Measurements from ENCODE around the gene FSTL4. TPM values are rescaled to one million over a fixed set of nuclear protein-coding genes. Genes with fewer than 3 reads are reported as not detected.
"Not testable (repeated sequence)": the region's sequence is repeated elsewhere in the genome, so short reads cannot be mapped to it uniquely, and the experiment has no call there.

The FSTL4 gene
- total RNA-seq, 1 donor from 2014 or later: 0.21 TPM

DNA sequence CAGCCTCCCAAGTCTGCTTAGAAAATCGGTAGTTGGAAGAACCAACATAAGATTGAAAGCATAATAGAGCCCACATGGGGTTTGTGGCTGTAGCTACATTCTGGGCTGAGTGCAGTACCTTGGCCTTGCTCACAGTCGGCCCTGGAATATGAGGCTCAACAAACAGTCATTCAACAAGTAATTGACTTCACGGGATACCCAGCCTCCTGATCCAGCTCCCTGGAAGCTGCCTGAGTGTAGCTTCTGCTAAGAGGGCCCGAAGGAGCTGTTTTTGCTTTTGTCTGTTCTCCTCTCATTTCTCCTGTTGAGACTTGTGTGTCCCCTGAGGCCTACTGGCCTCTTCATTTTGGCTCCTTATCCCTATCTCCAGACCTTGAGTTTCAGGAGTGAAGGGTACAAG is 389.8 kb downstream of the FSTL4 start:
- TF ChIP-seq, protein P1, sequence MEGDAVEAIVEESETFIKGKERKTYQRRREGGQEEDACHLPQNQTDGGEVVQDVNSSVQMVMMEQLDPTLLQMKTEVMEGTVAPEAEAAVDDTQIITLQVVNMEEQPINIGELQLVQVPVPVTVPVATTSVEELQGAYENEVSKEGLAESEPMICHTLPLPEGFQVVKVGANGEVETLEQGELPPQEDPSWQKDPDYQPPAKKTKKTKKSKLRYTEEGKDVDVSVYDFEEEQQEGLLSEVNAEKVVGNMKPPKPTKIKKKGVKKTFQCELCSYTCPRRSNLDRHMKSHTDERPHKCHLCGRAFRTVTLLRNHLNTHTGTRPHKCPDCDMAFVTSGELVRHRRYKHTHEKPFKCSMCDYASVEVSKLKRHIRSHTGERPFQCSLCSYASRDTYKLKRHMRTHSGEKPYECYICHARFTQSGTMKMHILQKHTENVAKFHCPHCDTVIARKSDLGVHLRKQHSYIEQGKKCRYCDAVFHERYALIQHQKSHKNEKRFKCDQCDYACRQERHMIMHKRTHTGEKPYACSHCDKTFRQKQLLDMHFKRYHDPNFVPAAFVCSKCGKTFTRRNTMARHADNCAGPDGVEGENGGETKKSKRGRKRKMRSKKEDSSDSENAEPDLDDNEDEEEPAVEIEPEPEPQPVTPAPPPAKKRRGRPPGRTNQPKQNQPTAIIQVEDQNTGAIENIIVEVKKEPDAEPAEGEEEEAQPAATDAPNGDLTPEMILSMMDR (IDR thresholded peaks at IDR 0.05; ENCODE audit: unreplicated experiment): no peak
- H3K27ac Mint-ChIP-seq (ENCODE audit: unreplicated experiment): no peak overlapping the region
- no peak for DNase-seq (ENCODE audit: low spot score)
- H3K27me3 Mint-ChIP-seq (ENCODE audit: unreplicated experiment): no peaks in the 10 kb centered on the region
- H3K9me3 Mint-ChIP-seq (ENCODE audit: unreplicated experiment): no peaks in the 10 kb centered on the region
- no peaks in the 10 kb centered on the region for H3K36me3 Mint-ChIP-seq (ENCODE audit: low read depth, unreplicated experiment)
- H3K4me1 Mint-ChIP-seq (ENCODE audit: unreplicated experiment): peaks cover 15% of the 10 kb centered on the region
- H3K4me3 Mint-ChIP-seq (ENCODE audit: unreplicated experiment): no peak overlapping the region

DNA sequence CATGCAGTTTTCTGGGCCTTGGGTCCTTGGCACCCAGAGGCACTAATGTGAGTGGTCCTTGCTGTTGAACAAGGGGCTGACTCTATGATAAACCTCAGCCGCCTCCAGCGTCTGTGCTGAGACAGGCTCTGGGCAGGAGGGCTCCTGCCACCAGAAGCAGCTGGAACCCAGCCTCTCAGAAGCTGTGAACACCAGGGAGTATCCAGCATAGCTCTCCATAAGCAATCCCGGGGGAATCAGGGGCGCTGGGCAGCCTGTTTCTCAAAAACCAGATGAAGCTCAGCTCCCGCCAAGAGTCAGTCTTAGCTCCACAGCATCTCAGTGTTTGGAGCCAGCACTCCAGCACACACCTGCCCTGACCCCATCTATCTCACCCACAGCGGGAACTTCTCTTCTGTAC is 390.3 kb downstream of the FSTL4 start:
- H3K27me3 Mint-ChIP-seq (ENCODE audit: unreplicated experiment): no peaks in the 10 kb centered on the region
- no peak overlapping the region for H3K4me3 Mint-ChIP-seq (ENCODE audit: unreplicated experiment)
- no peaks in the 10 kb centered on the region for H3K9me3 Mint-ChIP-seq (ENCODE audit: unreplicated experiment)
- peaks cover 15% of the 10 kb centered on the region for H3K4me1 Mint-ChIP-seq (ENCODE audit: unreplicated experiment)
- no peak overlapping the region for H3K27ac Mint-ChIP-seq (ENCODE audit: unreplicated experiment)
- TF ChIP-seq, protein P1 (IDR thresholded peaks at IDR 0.05; ENCODE audit: unreplicated experiment): no peak
- no peak for DNase-seq (ENCODE audit: low spot score)
- H3K36me3 Mint-ChIP-seq (ENCODE audit: low read depth, unreplicated experiment): no peaks in the 10 kb centered on the region

DNA sequence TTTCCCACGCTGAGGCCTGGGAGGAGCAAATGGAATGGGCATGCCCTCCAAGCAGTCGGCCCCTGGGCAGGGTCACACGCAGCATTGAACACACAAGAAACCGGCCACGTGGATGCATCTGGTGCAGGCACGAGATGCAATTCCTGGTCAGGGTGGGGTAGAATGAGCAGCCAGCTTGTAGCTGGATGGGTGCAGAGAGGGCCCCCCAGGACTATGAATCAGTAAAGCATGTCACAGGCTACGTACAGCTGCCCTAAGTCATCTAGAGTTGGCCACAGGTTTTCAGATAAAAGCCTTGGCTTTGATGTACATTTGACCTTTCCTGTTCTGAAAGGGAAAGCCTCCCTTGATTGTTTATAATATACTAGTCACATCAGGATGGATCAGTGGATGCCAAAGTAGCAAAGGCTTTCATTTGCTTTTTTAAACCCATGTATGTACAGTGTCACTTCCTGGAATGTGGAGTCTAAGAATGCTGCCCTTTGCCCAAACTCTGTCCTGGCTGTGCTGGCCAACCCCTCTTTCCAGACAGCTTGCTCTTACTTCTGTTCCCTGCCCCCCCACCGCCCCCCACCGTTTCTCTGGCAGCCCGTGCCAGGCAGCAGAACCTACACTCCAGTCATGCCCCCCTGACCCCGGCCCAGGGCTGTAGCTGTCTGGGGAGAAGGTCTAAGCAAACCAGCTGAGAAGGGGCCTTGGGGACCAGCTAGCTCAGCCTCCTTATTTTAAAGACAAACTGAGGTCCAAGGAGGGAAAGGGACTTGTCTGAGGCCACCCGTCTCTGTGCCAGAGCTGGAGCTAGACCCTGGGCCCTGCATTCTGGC is 391.3 kb downstream of the FSTL4 start:
- no peaks in the 10 kb centered on the region for H3K27me3 Mint-ChIP-seq (ENCODE audit: unreplicated experiment)
- DNase-seq (ENCODE audit: low spot score): no peak
- H3K4me1 Mint-ChIP-seq (ENCODE audit: unreplicated experiment): peaks cover 15% of the 10 kb centered on the region
- H3K4me3 Mint-ChIP-seq (ENCODE audit: unreplicated experiment): no peak overlapping the region
- no peaks in the 10 kb centered on the region for H3K36me3 Mint-ChIP-seq (ENCODE audit: low read depth, unreplicated experiment)
- TF ChIP-seq, protein P1 (IDR thresholded peaks at IDR 0.05; ENCODE audit: unreplicated experiment): no peak
- no peaks in the 10 kb centered on the region for H3K9me3 Mint-ChIP-seq (ENCODE audit: unreplicated experiment)
- H3K27ac Mint-ChIP-seq (ENCODE audit: unreplicated experiment): no peak overlapping the region

DNA sequence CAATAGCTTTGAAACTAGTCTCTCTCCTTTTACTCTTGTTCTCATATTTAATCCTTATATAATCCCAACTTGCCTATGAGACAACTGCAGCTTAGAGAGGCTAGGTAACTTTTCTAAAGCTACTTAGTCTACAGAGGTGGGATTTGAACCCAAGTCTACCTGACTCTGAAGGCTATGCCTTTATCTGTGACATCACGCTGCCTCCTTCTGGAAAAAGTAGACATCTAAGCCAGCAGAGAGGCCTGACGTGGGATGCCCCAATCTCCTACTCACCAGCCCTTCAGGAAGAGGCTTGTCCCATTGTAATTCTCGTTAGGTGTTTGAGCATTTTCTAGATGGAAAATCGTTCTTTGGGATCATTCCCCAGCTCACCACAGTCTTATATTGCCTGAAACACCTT is 393.0 kb downstream of the FSTL4 start:
- TF ChIP-seq, protein P1 (IDR thresholded peaks at IDR 0.05; ENCODE audit: unreplicated experiment): no peak
- no peaks in the 10 kb centered on the region for H3K9me3 Mint-ChIP-seq (ENCODE audit: unreplicated experiment)
- DNase-seq (ENCODE audit: low spot score): no peak
- no peak overlapping the region for H3K4me3 Mint-ChIP-seq (ENCODE audit: unreplicated experiment)
- no peaks in the 10 kb centered on the region for H3K36me3 Mint-ChIP-seq (ENCODE audit: low read depth, unreplicated experiment)
- H3K27ac Mint-ChIP-seq (ENCODE audit: unreplicated experiment): no peak overlapping the region
- H3K4me1 Mint-ChIP-seq (ENCODE audit: unreplicated experiment): peaks cover 15% of the 10 kb centered on the region
- no peaks in the 10 kb centered on the region for H3K27me3 Mint-ChIP-seq (ENCODE audit: unreplicated experiment)

DNA sequence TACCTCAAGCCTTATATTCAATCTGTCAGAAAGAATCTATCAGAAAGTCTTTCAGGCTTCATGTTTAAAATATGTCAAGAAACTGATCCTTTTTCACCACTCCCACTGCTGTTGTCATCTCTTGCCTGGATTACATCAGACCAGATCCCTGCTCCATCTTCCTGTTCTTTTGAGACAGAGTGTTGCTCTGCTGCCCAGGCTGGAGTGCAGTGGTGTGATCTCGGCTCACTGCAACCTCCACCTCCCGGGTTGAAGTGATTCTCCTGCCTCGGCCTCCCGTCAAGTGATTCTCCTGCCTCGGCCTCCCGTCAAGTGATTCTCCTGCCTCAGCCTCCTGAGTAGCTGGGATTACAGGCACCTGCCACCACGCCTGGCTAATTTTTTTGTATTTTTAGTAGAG is 396.2 kb downstream of the FSTL4 start:
- H3K36me3 Mint-ChIP-seq (ENCODE audit: low read depth, unreplicated experiment); H3K9me3 Mint-ChIP-seq (ENCODE audit: unreplicated experiment); DNase-seq (ENCODE audit: low spot score); H3K4me1 Mint-ChIP-seq (ENCODE audit: unreplicated experiment); H3K27me3 Mint-ChIP-seq (ENCODE audit: unreplicated experiment); H3K27ac Mint-ChIP-seq (ENCODE audit: unreplicated experiment); H3K4me3 Mint-ChIP-seq (ENCODE audit: unreplicated experiment): not testable (repeated sequence)
